Progenitor cell of endocrine pancreas (in vitro differentiated cells): Measurements from ENCODE around the gene ALKBH4. TPM values are rescaled to one million over a fixed set of nuclear protein-coding genes. Genes with fewer than 3 reads are reported as not detected.

Source experiments
- DNase-seq: peaks from one replicate; pipeline ENCODE4 v3.0.0; 2021; ENCODE audit warnings: low spot score; ENCODE audit not compliant: unreplicated experiment
- H3K27ac Mint-ChIP-seq: 2 replicates; pipeline ENCODE4 v1.8.0; 2021; ENCODE audit warnings: mild to moderate bottlenecking, moderate library complexity, mixed read lengths
- H3K27me3 Mint-ChIP-seq: 2 replicates; pipeline ENCODE4 v1.8.0; 2021; ENCODE audit warnings: mixed read lengths
- H3K36me3 Mint-ChIP-seq: 2 replicates; pipeline ENCODE4 v1.8.0; 2022; ENCODE audit warnings: mixed read lengths; ENCODE audit not compliant: insufficient read depth
- H3K4me1 Mint-ChIP-seq: 2 replicates; pipeline ENCODE4 v1.8.0; 2021; ENCODE audit warnings: low read depth, mixed read lengths
- H3K4me3 Mint-ChIP-seq: 2 replicates; pipeline ENCODE4 v1.8.0; 2021; ENCODE audit warnings: low read depth, mild to moderate bottlenecking, moderate library complexity, mixed read lengths
- H3K9me3 Mint-ChIP-seq: 2 replicates; pipeline ENCODE4 v1.8.0; 2021; ENCODE audit warnings: low read depth, mixed read lengths
- CTCF ChIP-seq: fragments of 200-600 bp; sonication (generic); IDR thresholded peaks from one replicate; pipeline ENCODE4 v1.5.0; 2021; ENCODE audit warnings: antibody characterized with exemption, mild to moderate bottlenecking; ENCODE audit not compliant: unreplicated experiment
- total RNA-seq: library from RNA; stranded (reverse); gene quantifications from 2 replicates; pipeline ENCODE4 v1.2.1, GENCODE V29; 2021

Gene ALKBH4
- total RNA-seq, 1 donor from 2014 or later, result 14.3 TPM

- H3K27ac Mint-ChIP-seq, result no peak overlapping the region
- H3K4me1 Mint-ChIP-seq, result no peaks in the 10 kb centered on the region
- H3K27me3 Mint-ChIP-seq, result no peaks in the 10 kb centered on the region
- DNase-seq, result no peak
- H3K9me3 Mint-ChIP-seq, result no peaks in the 10 kb centered on the region
- TF ChIP-seq CTCF, result no peak
- no peaks in the 10 kb centered on the region for H3K36me3 Mint-ChIP-seq
- H3K4me3 Mint-ChIP-seq, result no peak overlapping the region
Measured at GRCh38 chr7:102452451-102452850, 12.2 kb downstream of the ALKBH4 start.

- Mint-ChIP-seq H3K27ac (no peak overlapping the region), H3K27me3 (no peaks in the 10 kb centered on the region), H3K4me3 (no peak overlapping the region), H3K36me3 (no peaks in the 10 kb centered on the region), H3K4me1 (no peaks in the 10 kb centered on the region), H3K9me3 (no peaks in the 10 kb centered on the region)
- TF ChIP-seq CTCF, result peak; percentile 12
- no peak for DNase-seq
Measured at GRCh38 chr7:102451371-102452054, 13.2 kb downstream of the ALKBH4 start.

GRCh38 chr7:102450242-102450641 is 14.4 kb downstream of the ALKBH4 start:
- DNase-seq, result no peak

GRCh38 chr7:102449136-102449535 is 15.5 kb downstream of the ALKBH4 start:
- Mint-ChIP-seq H3K27ac (no peak overlapping the region), H3K4me3 (no peak overlapping the region), H3K36me3 (peaks cover 4% of the 10 kb centered on the region), H3K4me1 (no peaks in the 10 kb centered on the region), H3K9me3 (no peaks in the 10 kb centered on the region), H3K27me3 (no peaks in the 10 kb centered on the region)
- no peak for TF ChIP-seq CTCF
- DNase-seq, result no peak

More at GRCh38 chr7:102450242-102450641, 14.4 kb downstream of the ALKBH4 start:
- no peaks in the 10 kb centered on the region for H3K27me3 Mint-ChIP-seq
- no peak overlapping the region for H3K27ac Mint-ChIP-seq
- peaks cover under 1% of the 10 kb centered on the region for H3K36me3 Mint-ChIP-seq
- TF ChIP-seq CTCF, result no peak
- H3K4me1 Mint-ChIP-seq, result no peaks in the 10 kb centered on the region
- H3K4me3 Mint-ChIP-seq, result no peak overlapping the region
- H3K9me3 Mint-ChIP-seq, result no peaks in the 10 kb centered on the region

GRCh38 chr7:102447311-102447710 is 17.4 kb downstream of the ALKBH4 start:
- H3K9me3 Mint-ChIP-seq, result no peaks in the 10 kb centered on the region
- H3K27ac Mint-ChIP-seq, result no peak overlapping the region
- H3K27me3 Mint-ChIP-seq, result no peaks in the 10 kb centered on the region
- DNase-seq, result no peak
- no peaks in the 10 kb centered on the region for H3K4me1 Mint-ChIP-seq
- no peak for TF ChIP-seq CTCF
- no peak overlapping the region for H3K4me3 Mint-ChIP-seq
- H3K36me3 Mint-ChIP-seq, result peaks cover 4% of the 10 kb centered on the region
